H9 (cell line): ENCODE results near the gene FLG2. TPM values are rescaled to one million over a fixed set of nuclear protein-coding genes. Genes with fewer than 3 reads are reported as not detected.

Experiments used
- DNase-seq: peaks from one replicate; pipeline ENCODE4 v3.0.0-alpha.2; 2017
- H2AFZ ChIP-seq: one replicate; pipeline ENCODE4 v1.6.1; 2013; ENCODE audit warnings: mild to moderate bottlenecking, low read length, control low read depth, moderate library complexity
- H2AK5ac ChIP-seq: 2 replicates; pipeline ENCODE4 v1.6.1; 2013; ENCODE audit warnings: low read length, control low read depth, mixed read lengths; ENCODE audit not compliant: insufficient read length
- H2BK120ac ChIP-seq: one replicate; pipeline ENCODE4 v1.6.1; 2013; ENCODE audit warnings: low read depth, mild to moderate bottlenecking, low read length, control low read depth, inconsistent platforms; ENCODE audit not compliant: poor library complexity, severe bottlenecking
- H2BK12ac ChIP-seq: 2 replicates; pipeline ENCODE4 v1.6.1; 2013; ENCODE audit warnings: low read length, control low read depth, mixed read lengths, low read depth; ENCODE audit not compliant: insufficient read length
- H2BK15ac ChIP-seq: 2 replicates; pipeline ENCODE4 v1.6.1; 2013; ENCODE audit warnings: low read depth, low read length, control low read depth
- H2BK20ac ChIP-seq: one replicate; pipeline ENCODE4 v1.6.1; 2013; ENCODE audit warnings: low read depth, mild to moderate bottlenecking, low read length, control low read depth, inconsistent platforms; ENCODE audit not compliant: poor library complexity, severe bottlenecking
- H2BK5ac ChIP-seq: 2 replicates; pipeline ENCODE4 v1.6.1; 2013; ENCODE audit warnings: low read length, control low read depth, mixed read lengths; ENCODE audit not compliant: insufficient read length
- H3K14ac ChIP-seq: 2 replicates; pipeline ENCODE4 v1.6.1; 2013; ENCODE audit warnings: low read length, control low read depth; ENCODE audit not compliant: insufficient read depth
- H3K18ac ChIP-seq: 2 replicates; pipeline ENCODE4 v1.6.1; 2013; ENCODE audit warnings: low read depth, mild to moderate bottlenecking, mixed read lengths, low read length, control low read depth; ENCODE audit not compliant: insufficient read length
- H3K23ac ChIP-seq: 2 replicates; pipeline ENCODE4 v1.6.1; 2013; ENCODE audit warnings: low read length, control low read depth, mixed read lengths, low read depth; ENCODE audit not compliant: insufficient read length
- H3K23me2 ChIP-seq: 2 replicates; pipeline ENCODE4 v1.6.1; 2013; ENCODE audit warnings: low read depth, mild to moderate bottlenecking, mixed read lengths, low read length, control low read depth; ENCODE audit not compliant: insufficient read length, poor library complexity, severe bottlenecking
- H3K27ac ChIP-seq: 2 replicates; pipeline ENCODE4 v1.5.1; 2013; ENCODE audit warnings: low read length, control low read depth, mixed read lengths, low read depth; ENCODE audit not compliant: insufficient read length
- H3K27me3 ChIP-seq: 2 replicates; pipeline ENCODE4 v1.6.1; 2013; ENCODE audit warnings: low read length, control low read depth, inconsistent platforms; ENCODE audit not compliant: insufficient read depth
- H3K4ac ChIP-seq: 2 replicates; pipeline ENCODE4 v1.6.1; 2013; ENCODE audit warnings: low read depth, mild to moderate bottlenecking, control low read depth, inconsistent platforms, low read length, moderate library complexity
- H3K4me1 ChIP-seq: 2 replicates; pipeline ENCODE4 v1.6.1; 2013; ENCODE audit warnings: low read length, control low read depth, inconsistent platforms; ENCODE audit not compliant: insufficient read depth
- H3K4me2 ChIP-seq: 2 replicates; pipeline ENCODE4 v1.6.1; 2013; ENCODE audit warnings: low read length, control low read depth, mixed read lengths; ENCODE audit not compliant: insufficient read length, insufficient read depth
- H3K56ac ChIP-seq: 2 replicates; pipeline ENCODE4 v1.6.1; 2013; ENCODE audit warnings: low read depth, mild to moderate bottlenecking, mixed read lengths, low read length, control low read depth; ENCODE audit not compliant: insufficient read length
- H3K79me1 ChIP-seq: 2 replicates; pipeline ENCODE4 v1.6.1; 2013; ENCODE audit warnings: low read depth, mild to moderate bottlenecking, moderate library complexity, low read length, control low read depth, inconsistent platforms; ENCODE audit not compliant: insufficient read depth, poor library complexity, severe bottlenecking
- H3K79me2 ChIP-seq: 2 replicates; pipeline ENCODE4 v1.6.1; 2013; ENCODE audit warnings: low read length, control low read depth, inconsistent platforms; ENCODE audit not compliant: insufficient read depth
- H3K9ac ChIP-seq: 2 replicates; pipeline ENCODE4 v1.6.1; 2013; ENCODE audit warnings: low read length, control low read depth, mixed read lengths; ENCODE audit not compliant: insufficient read length; ENCODE audit errors: extremely low read depth
- H3K9me3 ChIP-seq: one replicate; pipeline ENCODE4 v1.6.1; 2013; ENCODE audit warnings: low read depth, low read length, inconsistent platforms; ENCODE audit not compliant: control insufficient read depth
- H3T11ph ChIP-seq: one replicate; pipeline ENCODE4 v1.6.1; 2013; ENCODE audit warnings: mild to moderate bottlenecking, low read length, control low read depth, inconsistent platforms
- H4K20me1 ChIP-seq: one replicate; pipeline ENCODE4 v1.6.1; 2013; ENCODE audit not compliant: control insufficient read depth, insufficient read length, insufficient read depth
- H4K5ac ChIP-seq: 2 replicates; pipeline ENCODE4 v1.6.1; 2013; ENCODE audit warnings: low read depth, mild to moderate bottlenecking, mixed read lengths, low read length, control low read depth; ENCODE audit not compliant: insufficient read length
- H4K8ac ChIP-seq: replicated peaks from 2 replicates; pipeline ENCODE4 v1.6.1; 2013; ENCODE audit warnings: low read length, control low read depth, mixed read lengths, low read depth; ENCODE audit not compliant: insufficient read length
- H4K91ac ChIP-seq: 2 replicates; pipeline ENCODE4 v1.6.1; 2013; ENCODE audit warnings: low read depth, mild to moderate bottlenecking, moderate library complexity, mixed read lengths, low read length, control low read depth; ENCODE audit not compliant: insufficient read length
- H3K27ac Mint-ChIP-seq, 3 experiments: 2 replicates in 2 of 3; 3 replicates in 1 of 3; pipeline ENCODE4 v1.8.0; 2020 to 2021; ENCODE audit warnings: mixed read lengths in 3 of 3, mild to moderate bottlenecking in 1 of 3, moderate library complexity in 1 of 3
- H3K27me3 Mint-ChIP-seq: 2 replicates; pipeline ENCODE4 v1.8.0; 2021; ENCODE audit warnings: low read depth, mild to moderate bottlenecking, moderate library complexity, mixed read lengths
- H3K36me3 Mint-ChIP-seq, 3 experiments: 2 replicates in 2 of 3; 3 replicates in 1 of 3; pipeline ENCODE4 v1.8.0; 2020 to 2021; ENCODE audit warnings: low read depth in 3 of 3, mixed read lengths in 3 of 3; ENCODE audit not compliant: insufficient read depth in 1 of 3
- H3K4me1 Mint-ChIP-seq, 2 experiments: 2 replicates each; pipeline ENCODE4 v1.8.0; 2020; ENCODE audit warnings: mixed read lengths in 2 of 2
- H3K4me3 Mint-ChIP-seq, 2 experiments: 2 replicates in 1 of 2; 3 replicates in 1 of 2; pipeline ENCODE4 v1.8.0; 2020 to 2021; ENCODE audit warnings: mild to moderate bottlenecking in 2 of 2, mixed read lengths in 2 of 2, moderate library complexity in 1 of 2
- H3K9me3 Mint-ChIP-seq, 2 experiments: 2 replicates in 1 of 2; 3 replicates in 1 of 2; pipeline ENCODE4 v1.8.0; 2020; ENCODE audit warnings: mild to moderate bottlenecking in 2 of 2, mixed read lengths in 2 of 2, moderate library complexity in 1 of 2
- CTCF ChIP-seq: fragments of 200-600 bp; sonication (generic); conservative IDR thresholded peaks from 3 replicates; pipeline ENCODE4 v1.8.0; 2021; ENCODE audit warnings: antibody characterized with exemption, mild to moderate bottlenecking
- WGBS: extraction: QIAGEN DNeasy Blood & Tissue Kit; methylation state at CpG from one replicate; pipeline ENCODE4 v1.1.7; 2013; ENCODE audit warnings: missing lambda C conversion rate, low lambda C conversion rate, mixed read lengths; ENCODE audit not compliant: insufficient read length; ENCODE audit errors: extremely low coverage; 5-methylcytosine and 5-hydroxymethylcytosine counted together
- total RNA-seq: library from RNA; stranded (reverse); gene quantifications from 2 replicates; pipeline ENCODE4 v1.2.1, GENCODE V29; 2021

Gene FLG2
- total RNA-seq, 1 experiment from 2014 or later: not detected

- Histone ChIP-seq H2AK5ac (no peak overlapping the region), H3K4me1 (no peaks in the 10 kb centered on the region), H3K79me2 (no peaks in the 10 kb centered on the region), H3T11ph (no peak overlapping the region), H2BK15ac (no peak overlapping the region), H2BK12ac (no peak overlapping the region), H4K5ac (no peak overlapping the region), H3K4me2 (no peak overlapping the region), H3K14ac (no peak overlapping the region), H4K8ac (no peak overlapping the region), H3K56ac (no peak overlapping the region), H3K4ac (no peak overlapping the region), H3K23me2 (no peaks in the 10 kb centered on the region), H2BK20ac (no peak overlapping the region), H3K79me1 (no peaks in the 10 kb centered on the region), H2AFZ (no peak overlapping the region), H2BK5ac (no peak overlapping the region), H3K18ac (no peak overlapping the region), H4K91ac (no peak overlapping the region), H4K20me1 (no peaks in the 10 kb centered on the region), H3K9me3 (peaks cover 84% of the 10 kb centered on the region), H2BK120ac (no peak overlapping the region), H3K27ac (no peak overlapping the region), H3K9ac (no peak overlapping the region), H3K27me3 (no peaks in the 10 kb centered on the region), H3K23ac (no peak overlapping the region)
- Mint-ChIP-seq H3K9me3 (peaks cover 64 to 71% of the 10 kb centered on the region in 2 experiments), H3K4me3 (no peak overlapping the region; a peak in 1 of 5 replicates), H3K27me3 (peaks cover 6% of the 10 kb centered on the region), H3K36me3 (peaks cover 30 to 45% (median 41%) of the 10 kb centered on the region in 3 experiments), H3K4me1 (no peaks in the 10 kb centered on the region), H3K27ac (no peak overlapping the region)
- WGBS: no CpG with 5 or more reads among the region's 1 CpG
- DNase-seq: no peak
- TF ChIP-seq CTCF: no peak
Measured at GRCh38 chr1:152313970-152314369, 45.8 kb downstream of the FLG2 start.
